NCI-H1417 (cell line): ENCODE results near the gene RAB33B.
"Not testable (repeated sequence)": the region's sequence is repeated elsewhere in the genome, so short reads cannot be mapped to it uniquely, and the experiment has no call there.

ENCODE experiments used
- DNase-seq, 3 experiments: peaks; one replicate each; lab custom pipeline; 2025; lab: John Stamatoyannopoulos, UW

Gene RAB33B

DNA sequence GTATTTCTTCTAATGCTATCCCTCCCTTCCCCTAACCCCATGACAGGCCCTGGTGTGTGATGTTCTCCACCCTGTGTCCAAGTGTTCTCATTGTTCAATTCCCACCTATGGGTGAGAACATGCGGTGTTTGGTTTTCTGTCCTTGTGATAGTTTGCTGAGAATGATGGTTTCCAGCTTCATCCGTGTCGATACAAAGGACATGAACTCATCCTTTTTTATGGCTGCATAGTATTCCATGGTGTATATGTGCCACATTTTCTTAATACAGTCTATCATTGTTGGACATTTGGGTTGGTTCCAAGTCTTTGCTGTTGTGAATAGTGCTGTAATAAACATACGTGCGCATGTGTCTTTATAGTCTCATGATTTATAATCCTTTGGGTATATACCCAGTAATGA lies 10.6 kb downstream of the RAB33B start:
- not testable (repeated sequence) for DNase-seq

DNA sequence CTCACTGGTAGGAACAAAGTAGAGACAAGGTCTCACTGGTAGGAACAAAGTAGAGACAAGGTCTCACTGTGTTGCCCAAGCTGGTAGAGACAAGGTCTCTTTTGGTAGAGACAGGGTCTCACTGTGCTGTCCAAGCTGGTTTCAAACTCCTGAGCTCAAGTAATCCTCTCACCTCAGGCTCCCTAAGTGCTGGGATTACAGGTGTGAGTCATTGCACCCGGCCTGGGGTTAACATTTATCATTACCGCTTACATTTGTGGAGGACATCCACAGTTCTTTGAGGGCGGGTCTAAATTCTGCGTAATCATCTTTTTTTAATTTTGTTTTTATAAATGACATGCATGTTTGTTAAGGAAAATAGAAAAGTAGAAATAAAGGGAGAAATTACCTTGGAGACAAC lies 12.0 kb downstream of the RAB33B start:
- no peak for DNase-seq

GRCh38 chr4:139468756-139469155 lies 14.8 kb downstream of the RAB33B start:
- not testable (repeated sequence) for DNase-seq

DNA sequence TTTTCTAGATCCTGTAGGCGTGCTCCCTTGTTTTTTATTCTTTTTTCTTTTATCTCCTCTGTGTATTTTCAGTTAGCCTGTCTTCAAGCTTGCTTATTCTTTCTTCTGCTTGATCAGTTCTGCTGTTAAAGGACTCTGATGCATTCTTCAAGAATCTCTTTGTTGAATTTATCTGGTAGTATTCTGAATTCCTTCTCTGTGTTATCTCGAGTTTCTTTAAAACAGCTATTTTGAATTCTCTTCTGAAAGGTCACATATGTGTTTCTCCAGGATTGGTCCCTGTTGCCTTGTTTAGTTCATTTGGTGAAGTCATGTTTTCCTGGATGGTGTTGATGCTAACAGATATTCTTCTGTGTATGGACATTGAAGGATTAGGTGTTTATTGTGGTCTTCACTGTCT lies 15.3 kb downstream of the RAB33B start:
- DNase-seq = no peak

GRCh38 chr4:139469869-139470268 lies 15.9 kb downstream of the RAB33B start:
- DNase-seq = no peak

DNA sequence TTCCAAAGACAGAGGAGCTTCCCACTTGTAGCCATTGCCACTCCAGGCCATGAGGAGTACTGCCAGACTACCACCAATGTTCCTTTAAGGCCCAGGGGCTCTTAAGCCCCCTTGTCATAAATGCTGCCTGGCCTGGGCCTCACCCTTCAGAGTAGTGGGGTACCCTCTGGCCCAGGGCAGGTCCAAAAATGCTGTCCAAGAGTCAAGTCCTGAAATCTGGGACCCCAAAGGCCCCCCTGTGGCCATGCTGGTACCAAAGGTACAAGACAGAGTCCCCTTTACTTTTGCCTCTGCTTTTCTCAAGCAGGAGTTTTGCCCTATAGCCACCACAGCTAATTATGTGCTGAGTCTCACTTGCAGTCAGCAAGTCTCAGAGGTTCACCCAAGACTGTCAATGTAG lies 16.4 kb downstream of the RAB33B start:
- DNase-seq = no peak

- no peak for DNase-seq
These were observed 17.2 kb downstream of the RAB33B start for GRCh38 chr4:139470997-139471665.

DNA sequence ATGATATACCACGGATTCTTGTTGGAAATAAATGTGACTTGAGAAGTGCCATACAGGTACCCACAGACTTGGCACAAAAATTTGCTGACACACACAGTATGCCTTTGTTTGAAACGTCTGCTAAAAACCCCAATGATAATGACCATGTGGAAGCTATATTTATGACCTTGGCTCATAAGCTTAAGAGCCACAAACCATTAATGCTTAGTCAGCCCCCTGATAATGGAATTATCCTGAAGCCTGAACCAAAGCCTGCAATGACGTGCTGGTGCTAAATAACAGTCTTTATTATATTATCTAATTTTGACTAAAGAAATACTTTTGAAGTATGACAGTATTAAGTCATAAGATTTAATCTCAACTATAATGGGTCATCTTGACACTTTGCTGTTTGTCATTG lies 18.9 kb downstream of the RAB33B start:
- DNase-seq = no peak

DNA sequence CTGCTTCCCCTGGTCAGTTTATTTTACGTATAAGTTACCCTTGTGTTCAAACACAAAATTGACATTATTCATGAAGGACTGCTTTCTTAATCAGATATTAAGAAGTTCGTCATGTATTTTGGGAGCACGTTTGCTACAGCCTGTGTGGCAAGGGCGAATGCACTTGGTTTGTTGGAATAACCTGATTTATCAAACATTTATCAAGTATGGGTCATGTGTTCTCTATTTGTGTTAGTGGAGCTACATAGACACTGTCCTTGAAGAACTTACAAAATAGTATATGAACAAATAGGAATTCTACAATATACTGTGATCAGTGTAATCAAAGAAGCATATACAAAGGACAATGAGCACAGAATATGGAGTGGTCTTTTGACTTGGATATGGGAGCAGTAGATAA lies 22.4 kb downstream of the RAB33B start:
- DNase-seq = no peak

- DNase-seq = no peak
These were observed 27.5 kb downstream of the RAB33B start for GRCh38 chr4:139481465-139481864.

DNA sequence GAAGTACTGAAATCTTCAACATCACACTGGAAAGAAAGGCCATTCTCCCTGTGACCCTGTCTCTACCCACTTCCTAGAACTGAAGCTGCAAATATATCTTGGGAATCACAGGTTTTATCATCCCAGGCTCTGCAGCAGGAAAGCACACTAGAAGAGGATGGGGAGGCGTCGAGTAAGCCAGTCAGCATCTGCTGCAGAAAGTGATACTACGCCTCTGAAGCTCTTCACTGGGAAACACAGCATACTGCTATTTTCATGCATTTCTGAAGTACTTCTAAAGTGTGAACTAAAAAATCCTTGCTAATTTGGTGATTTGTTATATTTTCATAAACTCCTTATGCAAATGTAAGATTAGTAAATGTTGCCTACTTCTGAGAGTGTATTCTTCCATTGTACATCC lies 29.1 kb downstream of the RAB33B start:
- DNase-seq = no peak

GRCh38 chr4:139484783-139485311 lies 30.9 kb downstream of the RAB33B start:
- no peak for DNase-seq

DNA sequence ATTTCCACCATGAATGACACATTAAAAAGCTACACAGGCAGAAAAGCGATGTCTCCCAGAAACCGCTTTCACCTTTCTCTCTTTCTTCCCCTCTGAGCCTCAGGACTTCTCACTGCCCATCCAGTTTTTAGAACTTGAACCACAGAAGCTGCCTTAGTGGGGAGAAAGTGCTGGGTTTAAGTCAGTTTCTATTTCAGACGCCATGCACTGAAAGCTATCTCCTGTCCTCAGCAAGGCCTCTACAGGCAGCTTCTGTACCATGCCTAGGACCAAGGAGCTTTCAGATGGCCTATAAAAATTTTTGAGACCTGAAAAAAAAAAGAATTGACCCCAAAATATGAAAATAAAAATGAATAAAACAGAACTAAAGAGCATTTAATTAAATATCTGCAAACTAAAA lies 34.5 kb downstream of the RAB33B start:
- DNase-seq = no peak

DNA sequence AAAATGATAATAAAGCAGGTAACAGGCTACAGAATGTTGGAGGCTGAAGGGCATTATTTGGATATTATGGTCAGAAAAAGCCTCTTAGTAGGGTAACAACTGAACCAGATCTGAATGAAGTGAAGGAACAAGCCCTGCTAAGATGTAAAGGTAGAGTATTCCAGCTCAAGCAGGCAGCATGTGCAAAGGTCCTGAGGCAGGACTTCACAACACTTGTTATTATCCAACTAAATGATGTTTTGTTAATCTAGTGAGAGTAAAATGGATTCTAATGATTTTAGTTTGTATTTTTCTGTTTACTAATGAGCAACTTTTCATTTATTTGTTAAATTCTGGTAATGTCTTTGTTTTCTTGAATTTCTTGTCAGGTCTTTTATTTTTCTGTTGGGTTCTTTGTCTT lies 35.7 kb downstream of the RAB33B start:
- DNase-seq = no peak

- no peak for DNase-seq
These were observed 38.5 kb downstream of the RAB33B start for GRCh38 chr4:139492429-139492828.

DNA sequence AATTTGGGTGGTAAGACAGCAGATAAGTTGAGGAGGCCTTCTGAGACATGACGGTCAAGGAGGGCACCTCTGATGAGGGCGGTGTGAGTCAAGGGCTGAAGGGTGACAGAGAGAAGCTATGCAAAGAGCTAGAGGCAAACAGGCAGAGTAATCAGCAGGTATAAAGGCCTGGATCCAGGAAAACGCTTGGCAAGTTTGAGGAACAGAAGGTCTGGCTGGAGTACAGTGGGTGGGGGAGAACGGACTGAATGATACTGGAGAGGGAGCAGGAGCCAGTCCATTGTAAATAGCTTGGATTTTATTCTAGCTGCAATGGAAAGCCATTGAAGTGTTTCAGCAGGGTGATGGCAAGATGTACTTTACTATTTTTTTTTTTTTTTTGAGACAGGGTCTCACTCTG lies 39.3 kb downstream of the RAB33B start:
- DNase-seq = no peak

DNA sequence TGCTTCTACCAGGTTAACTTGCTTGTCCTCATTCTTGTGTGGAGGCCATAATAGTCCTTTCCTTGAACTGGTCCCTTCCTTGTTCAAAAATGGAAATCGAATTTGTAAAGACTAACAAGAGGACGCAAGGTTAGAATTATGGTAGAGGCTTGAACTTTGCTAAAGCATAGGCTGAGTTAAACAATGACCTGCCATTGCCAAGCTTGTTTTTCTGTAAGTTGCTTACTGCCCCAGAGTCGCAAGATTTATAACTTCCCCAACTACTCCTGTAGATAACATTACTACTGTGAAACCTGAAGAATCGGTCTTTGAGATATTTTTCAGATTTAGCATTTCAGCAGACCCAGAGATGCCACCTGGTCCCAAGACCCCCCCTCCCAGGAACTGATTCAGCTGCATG lies 45.3 kb downstream of the RAB33B start:
- DNase-seq = no peak

DNA sequence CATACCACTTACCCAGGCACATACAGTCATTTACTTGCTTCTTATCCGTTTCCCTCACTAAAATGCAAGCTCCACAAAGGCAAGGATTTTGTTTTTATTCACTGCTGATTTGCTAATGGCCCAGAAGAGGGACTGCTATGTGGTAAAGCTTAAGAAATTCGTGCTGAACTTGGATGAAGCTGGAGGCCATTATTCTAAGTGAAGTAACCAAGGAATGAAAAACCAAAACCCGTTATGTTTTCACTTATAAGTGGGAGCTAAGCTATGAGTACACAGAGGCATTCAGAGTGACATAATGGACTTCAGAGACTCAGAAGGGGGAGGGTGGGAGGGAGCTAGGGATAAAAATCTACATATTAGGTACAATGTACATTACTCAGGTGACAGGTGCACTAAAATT lies 47.2 kb downstream of the RAB33B start:
- DNase-seq = no peak

DNA sequence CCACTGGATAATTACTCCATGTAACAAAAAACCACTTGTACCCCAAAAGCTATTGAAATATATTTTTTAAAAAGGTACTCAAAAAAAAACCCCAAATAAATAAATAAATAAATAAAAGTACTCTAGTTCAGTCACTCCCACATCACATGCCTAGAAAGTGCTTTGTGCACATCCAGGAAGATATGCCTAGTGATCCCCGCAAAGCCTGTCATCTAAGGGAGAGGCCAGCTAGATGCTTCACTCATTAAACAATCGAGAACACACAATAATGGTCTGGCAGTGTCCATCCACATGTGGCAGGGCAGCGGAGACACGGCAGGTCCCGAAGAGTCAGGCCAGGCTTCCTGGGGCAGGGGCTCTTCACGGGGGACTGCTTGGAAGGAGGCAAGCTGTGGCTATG lies 47.6 kb downstream of the RAB33B start:
- no peak for DNase-seq

DNA sequence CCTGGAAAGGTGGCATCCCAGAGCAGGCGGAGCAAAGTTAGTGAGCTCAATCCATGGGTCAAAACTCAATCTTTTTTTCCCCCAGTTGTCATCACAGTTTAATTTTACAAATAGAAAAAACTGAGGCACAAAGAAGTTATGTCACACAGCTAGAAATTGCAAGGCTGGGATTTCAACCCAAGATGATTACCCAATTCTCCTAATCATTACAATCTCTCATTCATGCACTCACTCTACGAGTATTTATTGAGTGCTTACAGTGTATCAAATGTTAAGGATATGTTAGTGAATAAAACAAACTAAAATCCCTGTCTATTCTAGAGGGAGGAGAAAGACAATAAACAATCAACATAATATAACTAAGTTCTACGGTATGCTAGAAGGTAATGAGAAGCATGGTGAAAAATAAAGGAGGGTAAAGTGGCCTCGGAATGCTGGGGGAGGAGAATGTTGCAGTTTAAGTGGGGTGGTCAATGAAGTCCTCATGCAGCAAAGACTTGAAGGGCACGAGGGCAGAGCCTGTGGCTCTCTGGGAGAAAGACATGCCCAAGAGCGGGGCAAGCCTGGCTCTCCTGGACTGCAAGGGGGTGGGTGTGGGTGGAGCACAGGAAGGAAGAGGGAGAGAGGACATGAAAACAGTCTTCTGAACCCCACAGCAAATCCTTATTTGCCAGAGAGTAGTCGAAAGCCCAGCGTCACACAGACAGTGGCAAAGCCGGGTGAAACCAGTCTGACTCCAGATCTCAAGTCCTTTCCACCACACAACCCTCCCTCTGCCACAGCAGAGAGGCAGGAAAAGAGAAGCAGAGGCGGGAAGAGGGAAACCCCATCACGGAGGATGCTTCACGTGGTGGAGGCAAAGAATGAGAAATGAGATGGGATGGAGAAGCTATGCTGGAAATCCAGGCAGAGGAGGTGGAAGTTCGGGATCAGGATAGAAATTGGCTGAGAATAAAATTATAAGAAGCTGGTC lies 48.3 kb downstream of the RAB33B start:
- DNase-seq = no peak

DNA sequence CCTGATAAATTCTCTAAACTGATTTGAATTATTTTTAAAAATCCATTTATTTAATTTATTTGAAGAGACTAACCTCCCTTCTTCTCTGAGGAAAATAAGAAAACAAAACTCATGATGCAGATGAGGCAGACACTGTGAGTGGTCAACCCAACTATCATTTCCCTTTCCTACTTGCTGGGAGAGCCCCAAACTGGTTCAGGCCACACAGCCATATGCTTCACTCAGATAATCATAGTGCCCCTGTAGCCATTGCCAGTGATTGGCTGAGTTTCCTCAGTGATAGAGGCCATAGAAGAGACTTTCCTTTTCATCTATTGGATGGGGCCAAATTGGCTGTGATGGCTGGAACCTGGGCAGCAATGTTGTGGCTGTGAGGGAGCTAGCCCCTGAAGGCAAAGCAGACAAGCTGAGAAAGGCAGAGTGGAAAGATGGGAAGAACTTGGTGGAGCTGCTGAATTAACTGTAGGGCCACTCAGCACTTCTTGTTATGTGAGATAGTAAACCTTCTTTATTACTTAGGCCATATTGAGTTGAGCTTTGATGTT lies 49.8 kb downstream of the RAB33B start:
- DNase-seq = no peak

- no peak for DNase-seq
These were observed 52.9 kb downstream of the RAB33B start for GRCh38 chr4:139506774-139507173.
